Glutamatergic neuron (in vitro differentiated cells): Measurements from ENCODE around the gene PPIAL4G. TPM values are rescaled to one million over a fixed set of nuclear protein-coding genes. Genes with fewer than 3 reads are reported as not detected.
"Not testable (repeated sequence)": the region's sequence is repeated elsewhere in the genome, so short reads cannot be mapped to it uniquely, and the experiment has no call there.

Source experiments
- DNase-seq: peaks from one replicate; pipeline ENCODE4 v3.0.0; 2022
- H3K27ac Mint-ChIP-seq: one replicate; pipeline ENCODE4 v1.8.0; 2020; ENCODE audit warnings: mild to moderate bottlenecking, mixed read lengths, inconsistent platforms; ENCODE audit not compliant: unreplicated experiment
- H3K27me3 Mint-ChIP-seq: one replicate; pipeline ENCODE4 v1.8.0; 2020; ENCODE audit warnings: mild to moderate bottlenecking, moderate library complexity, mixed read lengths, inconsistent platforms; ENCODE audit not compliant: unreplicated experiment
- H3K36me3 Mint-ChIP-seq: one replicate; pipeline ENCODE4 v1.8.0; 2020; ENCODE audit warnings: mild to moderate bottlenecking, mixed read lengths, inconsistent platforms; ENCODE audit not compliant: unreplicated experiment
- H3K4me1 Mint-ChIP-seq: one replicate; pipeline ENCODE4 v1.8.0; 2020; ENCODE audit warnings: mild to moderate bottlenecking, low read depth, mixed read lengths, inconsistent platforms; ENCODE audit not compliant: unreplicated experiment
- H3K4me3 Mint-ChIP-seq: one replicate; pipeline ENCODE4 v1.8.0; 2020; ENCODE audit warnings: mild to moderate bottlenecking, mixed read lengths, inconsistent platforms; ENCODE audit not compliant: unreplicated experiment
- H3K9me3 Mint-ChIP-seq: one replicate; pipeline ENCODE4 v1.8.0; 2020; ENCODE audit warnings: mild to moderate bottlenecking, moderate library complexity, mixed read lengths, inconsistent platforms; ENCODE audit not compliant: unreplicated experiment
- CTCF ChIP-seq: fragments of 200-600 bp; sonication (generic); IDR thresholded peaks from one replicate; pipeline ENCODE4 v1.5.0; 2021; ENCODE audit not compliant: partially characterized antibody, unreplicated experiment
- total RNA-seq: library from RNA; stranded (reverse); fragmentation: NEBNext Ultra II Directional; extraction: Animal tissue kit (Norgen Biotek cat#: 25700); gene quantifications from one replicate; pipeline ENCODE4 v1.2.1, GENCODE V29; 2021; ENCODE audit not compliant: unreplicated experiment

PPIAL4G gene
- total RNA-seq, 1 donor from 2014 or later: 0.61 TPM

- not testable (repeated sequence) for DNase-seq, H3K4me3 Mint-ChIP-seq, H3K9me3 Mint-ChIP-seq
Measured at GRCh38 chr1:148459694-148460093, 23.4 kb downstream of the PPIAL4G start.

GRCh38 chr1:148458901-148459581 is 24.1 kb downstream of the PPIAL4G start:
- DNase-seq: peak; percentile 30
- not testable (repeated sequence) for H3K4me1 Mint-ChIP-seq, H3K27me3 Mint-ChIP-seq, H3K27ac Mint-ChIP-seq, H3K9me3 Mint-ChIP-seq, H3K36me3 Mint-ChIP-seq
- H3K4me3 Mint-ChIP-seq: peak overlapping the region; percentile 20

More at GRCh38 chr1:148459694-148460093, 23.4 kb downstream of the PPIAL4G start:
- not testable (repeated sequence) for H3K4me1 Mint-ChIP-seq, H3K36me3 Mint-ChIP-seq, H3K27ac Mint-ChIP-seq, H3K27me3 Mint-ChIP-seq

GRCh38 chr1:148458398-148458797 is 24.7 kb downstream of the PPIAL4G start:
- not testable (repeated sequence) for H3K4me1 Mint-ChIP-seq, H3K9me3 Mint-ChIP-seq, H3K36me3 Mint-ChIP-seq, H3K27me3 Mint-ChIP-seq, DNase-seq
- Mint-ChIP-seq H3K27ac (peak overlapping the region; percentile 77), H3K4me3 (peak overlapping the region; percentile 85)

GRCh38 chr1:148452845-148453244 is 30.3 kb downstream of the PPIAL4G start:
- H3K27me3 Mint-ChIP-seq, DNase-seq, H3K4me3 Mint-ChIP-seq, H3K9me3 Mint-ChIP-seq, H3K27ac Mint-ChIP-seq, H3K4me1 Mint-ChIP-seq, H3K36me3 Mint-ChIP-seq: not testable (repeated sequence)

GRCh38 chr1:148439654-148440325 is 43.3 kb downstream of the PPIAL4G start:
- H3K4me1 Mint-ChIP-seq, DNase-seq, H3K36me3 Mint-ChIP-seq, H3K27ac Mint-ChIP-seq, H3K9me3 Mint-ChIP-seq, H3K4me3 Mint-ChIP-seq, H3K27me3 Mint-ChIP-seq: not testable (repeated sequence)

GRCh38 chr1:148435406-148435805 is 47.7 kb downstream of the PPIAL4G start:
- H3K9me3 Mint-ChIP-seq: no peaks in the 10 kb centered on the region
- TF ChIP-seq CTCF: no peak
- H3K27ac Mint-ChIP-seq: no peak overlapping the region
- no peaks in the 10 kb centered on the region for H3K4me1 Mint-ChIP-seq
- peaks cover 5% of the 10 kb centered on the region for H3K36me3 Mint-ChIP-seq
- no peak for DNase-seq
- peaks cover 1% of the 10 kb centered on the region for H3K27me3 Mint-ChIP-seq
- H3K4me3 Mint-ChIP-seq: no peak overlapping the region

- Mint-ChIP-seq H3K9me3 (no peaks in the 10 kb centered on the region), H3K27me3 (peaks cover 1% of the 10 kb centered on the region), H3K36me3 (peaks cover 4% of the 10 kb centered on the region), H3K4me1 (no peaks in the 10 kb centered on the region), H3K4me3 (no peak overlapping the region), H3K27ac (no peak overlapping the region)
- DNase-seq: no peak
- TF ChIP-seq CTCF: no peak
Measured at GRCh38 chr1:148434832-148435231, 48.3 kb downstream of the PPIAL4G start.

GRCh38 chr1:148432916-148433317 is 50.2 kb downstream of the PPIAL4G start:
- not testable (repeated sequence) for H3K36me3 Mint-ChIP-seq, H3K27me3 Mint-ChIP-seq, H3K9me3 Mint-ChIP-seq, H3K4me3 Mint-ChIP-seq, H3K4me1 Mint-ChIP-seq, H3K27ac Mint-ChIP-seq, DNase-seq
